H1 (cell line): ENCODE results near the gene RBM26. TPM values are rescaled to one million over a fixed set of nuclear protein-coding genes. Genes with fewer than 3 reads are reported as not detected.

Source experiments
- CTCF ChIA-PET: fragments of 300-600 bp; sonication (Branson Sonifier 250); formaldehyde crosslinking; loops from one replicate; lab custom pipeline; 2021; ENCODE audit not compliant: partially characterized antibody; lab: Charles Lee
- POLR2A ChIA-PET: fragments of 300-600 bp; sonication (Branson Sonifier 250); formaldehyde crosslinking; loops from one replicate; lab custom pipeline; 2021; ENCODE audit warnings: inconsistent platforms; ENCODE audit not compliant: partially characterized antibody; lab: Charles Lee
- DNase-seq, 2 experiments: peaks; one replicate each; pipeline versions ENCODE4 v3.0.0 to v3.0.0-alpha.2; 2010 to 2022; ENCODE audit warnings: low spot score in 2 of 2, low read depth in 1 of 2, mixed read lengths in 1 of 2
- FAIRE-seq: peaks from 2 replicates; lab custom pipeline; 2011; peaks lifted over from hg19 to GRCh38; lab: Jason Lieb, UNC
- H2AFZ ChIP-seq: 2 replicates; pipeline ENCODE4 v1.8.1; 2012; ENCODE audit warnings: low read length, inconsistent platforms
- H2AK5ac ChIP-seq: 2 replicates; pipeline ENCODE4 v1.6.1; 2013; ENCODE audit warnings: low read depth, low read length
- H2BK120ac ChIP-seq: replicated peaks from 2 replicates; pipeline ENCODE3; 2013; ENCODE audit warnings: low read depth, low read length, inconsistent platforms
- H2BK12ac ChIP-seq: 2 replicates; pipeline ENCODE4 v1.6.1; 2013; ENCODE audit warnings: low read depth, low read length
- H2BK15ac ChIP-seq: 2 replicates; pipeline ENCODE4 v1.6.1; 2013; ENCODE audit warnings: low read length
- H2BK20ac ChIP-seq: 2 replicates; pipeline ENCODE4 v1.6.1; 2013; ENCODE audit warnings: low read length
- H2BK5ac ChIP-seq: 2 replicates; pipeline ENCODE4 v1.6.1; 2013; ENCODE audit warnings: low read depth, low read length
- H3K14ac ChIP-seq: 2 replicates; pipeline ENCODE4 v1.6.1; 2013; ENCODE audit warnings: inconsistent platforms; ENCODE audit not compliant: insufficient read length
- H3K18ac ChIP-seq: 2 replicates; pipeline ENCODE4 v1.6.1; 2013; ENCODE audit warnings: low read length; ENCODE audit errors: extremely low read depth
- H3K23ac ChIP-seq: 2 replicates; pipeline ENCODE4 v1.6.1; 2013; ENCODE audit warnings: inconsistent platforms; ENCODE audit not compliant: insufficient read length
- H3K23me2 ChIP-seq: 2 replicates; pipeline ENCODE4 v1.6.1; 2013; ENCODE audit warnings: low read depth, low read length
- H3K27ac ChIP-seq: 2 replicates; pipeline ENCODE4 v1.6.1; 2011; ENCODE audit warnings: low read depth, low read length, inconsistent platforms
- H3K27me3 ChIP-seq, 4 experiments: replicated peaks in 1 of 4; 1 replicate in 1 of 4; 2 replicates in 3 of 4; pipeline versions ENCODE4 v1.6.1 to v1.8.1; 2011 to 2013; ENCODE audit warnings: low read length in 3 of 4, mild to moderate bottlenecking in 3 of 4, inconsistent platforms in 2 of 4, mixed read lengths in 2 of 4, moderate library complexity in 1 of 4; ENCODE audit not compliant: control insufficient read depth in 3 of 4, insufficient read depth in 3 of 4; ENCODE audit errors: extremely low read depth in 1 of 4
- H3K36me3 ChIP-seq, 4 experiments: 2 replicates each; pipeline versions ENCODE4 v1.6.1 to v1.8.1; 2011 to 2013; ENCODE audit warnings: mild to moderate bottlenecking in 4 of 4, low read length in 3 of 4, moderate library complexity in 2 of 4, control low read depth in 1 of 4, inconsistent platforms in 1 of 4; ENCODE audit not compliant: insufficient read depth in 4 of 4, control insufficient read depth in 2 of 4
- H3K4ac ChIP-seq: replicated peaks from 2 replicates; pipeline ENCODE3; 2013; ENCODE audit warnings: low read length, low read depth, mixed read lengths, inconsistent platforms; ENCODE audit not compliant: insufficient read length
- H3K4me1 ChIP-seq, 4 experiments: replicated peaks in 1 of 4; 1 replicate in 1 of 4; 2 replicates in 3 of 4; pipeline versions ENCODE4 v1.6.1 to v1.8.1; 2011 to 2013; ENCODE audit warnings: low read length in 3 of 4, inconsistent platforms in 2 of 4, mixed read lengths in 1 of 4; ENCODE audit not compliant: insufficient read depth in 4 of 4, control insufficient read depth in 3 of 4
- H3K4me2 ChIP-seq, 2 experiments: 2 replicates each; pipeline versions ENCODE4 v1.6.1 to v1.8.1; 2011 to 2013; ENCODE audit warnings: low read depth in 2 of 2, low read length in 2 of 2, control low read depth in 1 of 2, inconsistent platforms in 1 of 2, mild to moderate bottlenecking in 1 of 2; ENCODE audit not compliant: insufficient read depth in 1 of 2
- H3K4me3 ChIP-seq, 4 experiments: fragments of 200-600, 300-600 bp in 1 of 4; sonication (generic), shearing (Covaris generic), sonication (Bioruptor Twin) in 1 of 4; 2 replicates each; pipeline versions ENCODE4 v1.5.1 to v1.8.1; 2011 to 2016; ENCODE audit warnings: low read length in 4 of 4, low read depth in 3 of 4, control low read depth in 2 of 4, inconsistent platforms in 2 of 4, mild to moderate bottlenecking in 2 of 4, mixed read lengths in 1 of 4, moderate library complexity in 1 of 4; ENCODE audit not compliant: insufficient read depth in 2 of 4; ENCODE audit errors: extremely low read depth in 1 of 4
- H3K56ac ChIP-seq: replicated peaks from 2 replicates; pipeline ENCODE3; 2013; ENCODE audit warnings: low read depth, mild to moderate bottlenecking, mixed read lengths, low read length, inconsistent platforms; ENCODE audit not compliant: insufficient read length
- H3K79me1 ChIP-seq: 2 replicates; pipeline ENCODE4 v1.6.1; 2013; ENCODE audit warnings: low read depth, low read length, control low read depth
- H3K79me2 ChIP-seq, 2 experiments: 2 replicates each; pipeline versions ENCODE4 v1.6.1 to v1.8.1; 2012 to 2013; ENCODE audit warnings: low read length in 2 of 2, mild to moderate bottlenecking in 2 of 2, inconsistent platforms in 1 of 2; ENCODE audit not compliant: insufficient read depth in 2 of 2, control insufficient read depth in 1 of 2
- H3K9ac ChIP-seq, 4 experiments: replicated peaks in 1 of 4; 1 replicate in 1 of 4; 2 replicates in 3 of 4; pipeline versions ENCODE4 v1.6.1 to v1.8.1; 2011 to 2013; ENCODE audit warnings: low read depth in 3 of 4, low read length in 3 of 4, control low read depth in 2 of 4, mild to moderate bottlenecking in 2 of 4, moderate library complexity in 2 of 4, inconsistent platforms in 1 of 4; ENCODE audit errors: extremely low read depth in 1 of 4
- H3K9me3 ChIP-seq, 2 experiments: 2 replicates each; pipeline versions ENCODE4 v1.6.1 to v1.8.1; 2012 to 2013; ENCODE audit warnings: mild to moderate bottlenecking in 2 of 2, moderate library complexity in 2 of 2, control low read depth in 1 of 2, inconsistent platforms in 1 of 2, low read depth in 1 of 2, low read length in 1 of 2, mixed read lengths in 1 of 2; ENCODE audit not compliant: insufficient read depth in 2 of 2
- H4K20me1 ChIP-seq, 2 experiments: replicated peaks in 1 of 2; 2 replicates each; pipeline versions ENCODE3 to v1.8.1; 2011 to 2013; ENCODE audit warnings: inconsistent platforms in 2 of 2, low read length in 2 of 2, mild to moderate bottlenecking in 1 of 2; ENCODE audit not compliant: insufficient read depth in 2 of 2, control insufficient read depth in 1 of 2
- H4K5ac ChIP-seq: 2 replicates; pipeline ENCODE4 v1.6.1; 2013; ENCODE audit warnings: low read length, low read depth, mixed read lengths, inconsistent platforms; ENCODE audit not compliant: insufficient read length
- H4K8ac ChIP-seq: 2 replicates; pipeline ENCODE4 v1.8.0; 2013; ENCODE audit warnings: mild to moderate bottlenecking, moderate library complexity, low read length, inconsistent platforms; ENCODE audit not compliant: insufficient read depth; ENCODE audit errors: extremely low read depth
- H4K91ac ChIP-seq: replicated peaks from 2 replicates; pipeline ENCODE3; 2013; ENCODE audit warnings: low read length, mixed read lengths, inconsistent platforms; ENCODE audit not compliant: insufficient read length
- ATF3 ChIP-seq: IDR thresholded peaks from 2 replicates; pipeline ENCODE4 v1.6.1; 2011; ENCODE audit warnings: low read depth, mild to moderate bottlenecking, low read length; ENCODE audit not compliant: insufficient read depth
- EZH2 ChIP-seq: fragments of 200-600 bp; sonication (generic); IDR thresholded peaks from 2 replicates; pipeline ENCODE4 v1.7.1; 2012; ENCODE audit warnings: low read depth, mild to moderate bottlenecking, moderate library complexity, low read length, inconsistent platforms; ENCODE audit not compliant: severe bottlenecking
- KDM1A ChIP-seq: fragments of 200-600, 300-600 bp; sonication (generic); IDR thresholded peaks from 2 replicates; pipeline ENCODE4 v1.7.1; 2016; ENCODE audit warnings: mild to moderate bottlenecking, low read length, borderline replicate concordance
- KDM5A ChIP-seq: fragments of 200-600 bp; IDR thresholded peaks from 2 replicates; pipeline ENCODE4 v1.7.1; 2012; ENCODE audit warnings: mild to moderate bottlenecking, low read length, inconsistent platforms, mixed read lengths
- MAX ChIP-seq: IDR thresholded peaks from 2 replicates; pipeline ENCODE4 v1.6.1; 2012; ENCODE audit warnings: inconsistent platforms
- PHF8 ChIP-seq: fragments of 200-600 bp; sonication (generic); conservative IDR thresholded peaks from 2 replicates; pipeline ENCODE4 v1.7.1; 2012; ENCODE audit warnings: low read depth, mild to moderate bottlenecking, inconsistent platforms, low read length, moderate library complexity
- POU5F1 ChIP-seq: IDR thresholded peaks from 2 replicates; pipeline ENCODE4 v1.6.1; 2011; ENCODE audit warnings: low read depth, mild to moderate bottlenecking, low read length, moderate library complexity
- SIX5 ChIP-seq: IDR thresholded peaks from 2 replicates; pipeline ENCODE4 v1.6.1; 2011; ENCODE audit warnings: mild to moderate bottlenecking, low read depth, low read length
- SRF ChIP-seq: IDR thresholded peaks from 2 replicates; pipeline ENCODE4 v1.6.1; 2011; ENCODE audit warnings: mild to moderate bottlenecking, low read depth, low read length, moderate library complexity
- SUZ12 ChIP-seq: fragments of 200-600 bp; sonication (generic); IDR thresholded peaks from 2 replicates; pipeline ENCODE4 v1.6.1; 2012; ENCODE audit warnings: mild to moderate bottlenecking, inconsistent platforms, low read length, moderate library complexity, mixed read lengths
- TAF1 ChIP-seq: IDR thresholded peaks from 2 replicates; pipeline ENCODE4 v1.6.1; 2011; ENCODE audit warnings: mild to moderate bottlenecking, low read depth, low read length
- USF2 ChIP-seq: IDR thresholded peaks from 2 replicates; pipeline ENCODE4 v1.6.1; 2011; ENCODE audit warnings: low read length, improper control_type of control experiment
- WGBS, 2 experiments: shearing (Covaris generic) in 1 of 2; methylation state at CpG; one replicate each; pipeline versions ENCODE4 v1.1.6 to v1.1.7; 2013 to 2015; ENCODE audit warnings: low lambda C conversion rate in 2 of 2, mixed read lengths in 2 of 2, inconsistent platforms in 1 of 2, low coverage in 1 of 2, missing lambda C conversion rate in 1 of 2; ENCODE audit not compliant: insufficient replicate concordance in 2 of 2, insufficient coverage in 1 of 2, insufficient read length in 1 of 2; ENCODE audit errors: extremely low coverage in 1 of 2, missing lambda C conversion rate in 1 of 2; 5-methylcytosine and 5-hydroxymethylcytosine counted together
- polyA plus RNA-seq, 7 experiments: library from polyadenylated mRNA; depleted of rRNA in 3 of 7; stranded (reverse) in 5 of 7; unstranded in 2 of 7; fragments of >200 nt in 5 of 7; fragments of 200-250 nt in 2 of 7; gene quantifications; 1 replicate in 5 of 7; 2 replicates in 1 of 7; 4 replicates in 1 of 7; pipeline versions ENCODE4 v1.2.1 to v1.2.3, GENCODE V29; 2011 to 2013; ENCODE audit warnings: missing spikeins in 2 of 7, mixed read lengths in 2 of 7
- total RNA-seq: library from RNA; stranded (reverse); fragmentation: NEBNext Ultra II Directional; extraction: Animal tissue kit (Norgen Biotek cat#: 25700); gene quantifications from 2 replicates; pipeline ENCODE4 v1.2.1, GENCODE V29; 2021

Gene RBM26
- total and polyA plus RNA-seq, 2 of the 8 experiments (the other 6 are each of a cell fraction or from before 2014, with no cell fraction given), result 20.3 to 65.5 TPM

- H3K27me3 ChIP-seq, result no peaks in the 10 kb centered on the region
- H3K4ac ChIP-seq, result no peak overlapping the region
- H3K18ac ChIP-seq, result no peak overlapping the region
- no peak overlapping the region for H3K56ac ChIP-seq
- no peaks in the 10 kb centered on the region for H3K4me1 ChIP-seq
- no peak overlapping the region for H2BK5ac ChIP-seq
- H4K91ac ChIP-seq, result no peak overlapping the region
- POLR2A ChIA-PET, result interaction anchor here (0.6 kb wide), 1 partner anchor 211 kb away, joined by 3 read pairs; no protein-coding TSS in a partner anchor
- DNase-seq (no peak), FAIRE-seq (no peak)
- no peak overlapping the region for H3K23ac ChIP-seq
- H3K79me2 ChIP-seq, result no peaks in the 10 kb centered on the region
- H4K5ac ChIP-seq, result no peak overlapping the region
- no peak overlapping the region for H2BK120ac ChIP-seq
- no peak overlapping the region for H2AK5ac ChIP-seq
- no peaks in the 10 kb centered on the region for H4K20me1 ChIP-seq
- no peak overlapping the region for H3K4me3 ChIP-seq
- WGBS, 2 experiments, result 67% methylated on average over 2 of the region's 2 CpGs; no CpG with 5 or more reads in 1 of the 2 experiments
- H3K79me1 ChIP-seq, result no peaks in the 10 kb centered on the region
- no peak overlapping the region for H2BK20ac ChIP-seq
- H3K14ac ChIP-seq, result no peak overlapping the region
- no peaks in the 10 kb centered on the region for H3K23me2 ChIP-seq
- no peak overlapping the region for H2BK15ac ChIP-seq
- H2AFZ ChIP-seq, result no peak overlapping the region
- no peak overlapping the region for H4K8ac ChIP-seq
- peaks cover 0 to 10% (median 0%) of the 10 kb centered on the region in 4 experiments; a peak in 1 of 8 replicates for H3K36me3 ChIP-seq
- H2BK12ac ChIP-seq, result no peak overlapping the region
- no peak overlapping the region for H3K27ac ChIP-seq
- CTCF ChIA-PET, result no interaction called here
- no peaks in the 10 kb centered on the region for H3K9me3 ChIP-seq
- no peak overlapping the region for H3K4me2 ChIP-seq
- H3K9ac ChIP-seq, result no peak overlapping the region
- TF ChIP-seq TAF1 (no peak), SIX5 (no peak), EZH2 (no peak), KDM5A (no peak), KDM1A (no peak), MAX (no peak), SUZ12 (no peak), USF2 (no peak), POU5F1 (no peak), PHF8 (no peak), ATF3 (no peak), SRF (no peak)
Measured at GRCh38 chr13:79312340-79312855, 93.7 kb downstream of the RBM26 start.
